GM21515 (cell line): ENCODE measurements around the gene ZNF592.

ENCODE experiments used
- ATAC-seq: cut with Tn5 transposase; IDR thresholded peaks from one replicate; pipeline ENCODE4 v1.9.1; 2021; ENCODE audit not compliant: unreplicated experiment

The ZNF592 gene

GRCh38 chr15:84804005-84804900 is 55.9 kb downstream of the ZNF592 start:
- no peak for ATAC-seq

- ATAC-seq: no peak
These were observed 56.8 kb downstream of the ZNF592 start for GRCh38 chr15:84805221-84805620.

GRCh38 chr15:84807228-84807627 is 58.8 kb downstream of the ZNF592 start:
- no peak for ATAC-seq

GRCh38 chr15:84810073-84810840 is 61.9 kb downstream of the ZNF592 start:
- no peak for ATAC-seq

- ATAC-seq: no peak
These were observed 62.8 kb downstream of the ZNF592 start for GRCh38 chr15:84811151-84811550.

- no peak for ATAC-seq
These were observed 63.4 kb downstream of the ZNF592 start for GRCh38 chr15:84811828-84812227.

- ATAC-seq: no peak
These were observed 64.5 kb downstream of the ZNF592 start for GRCh38 chr15:84812842-84813241.

- ATAC-seq: no peak
These were observed 65.0 kb downstream of the ZNF592 start for GRCh38 chr15:84813435-84813834.

GRCh38 chr15:84813931-84814330 is 65.5 kb downstream of the ZNF592 start:
- ATAC-seq: no peak

GRCh38 chr15:84814916-84815315 is 66.5 kb downstream of the ZNF592 start:
- no peak for ATAC-seq

GRCh38 chr15:84816694-84817465 is 68.5 kb downstream of the ZNF592 start, which contains the start of gene ALPK3:
Gene ALPK3 (plus strand): TSS chr15:84817356. CDS start chr15:84817453, 97 bp downstream.
- no peak for ATAC-seq

- ATAC-seq: no peak
These were observed 69.2 kb downstream of the ZNF592 start for GRCh38 chr15:84817466-84818081.

- no peak for ATAC-seq
These were observed 70.1 kb downstream of the ZNF592 start for GRCh38 chr15:84818261-84819131.

- no peak for ATAC-seq
These were observed 70.9 kb downstream of the ZNF592 start for GRCh38 chr15:84819291-84819768.

GRCh38 chr15:84819791-84820190 is 71.4 kb downstream of the ZNF592 start:
- no peak for ATAC-seq

- ATAC-seq: no peak
These were observed 73.2 kb downstream of the ZNF592 start for GRCh38 chr15:84821501-84822021.

GRCh38 chr15:84822653-84823281 is 74.4 kb downstream of the ZNF592 start:
- ATAC-seq: no peak

GRCh38 chr15:84823282-84823878 is 75.0 kb downstream of the ZNF592 start:
- no peak for ATAC-seq
